Progenitor cell of endocrine pancreas (in vitro differentiated cells): ENCODE data around the gene GRIA3. TPM values are rescaled to one million over a fixed set of nuclear protein-coding genes. Genes with fewer than 3 reads are reported as not detected.

Experiments used
- DNase-seq: peaks from one replicate; pipeline ENCODE4 v3.0.0; 2021; ENCODE audit warnings: low spot score; ENCODE audit not compliant: unreplicated experiment
- H3K27ac Mint-ChIP-seq: 2 replicates; pipeline ENCODE4 v1.8.0; 2021; ENCODE audit warnings: mild to moderate bottlenecking, moderate library complexity, mixed read lengths
- H3K27me3 Mint-ChIP-seq: 2 replicates; pipeline ENCODE4 v1.8.0; 2021; ENCODE audit warnings: mixed read lengths
- H3K36me3 Mint-ChIP-seq: 2 replicates; pipeline ENCODE4 v1.8.0; 2022; ENCODE audit warnings: mixed read lengths; ENCODE audit not compliant: insufficient read depth
- H3K4me1 Mint-ChIP-seq: 2 replicates; pipeline ENCODE4 v1.8.0; 2021; ENCODE audit warnings: low read depth, mixed read lengths
- H3K4me3 Mint-ChIP-seq: 2 replicates; pipeline ENCODE4 v1.8.0; 2021; ENCODE audit warnings: low read depth, mild to moderate bottlenecking, moderate library complexity, mixed read lengths
- H3K9me3 Mint-ChIP-seq: 2 replicates; pipeline ENCODE4 v1.8.0; 2021; ENCODE audit warnings: low read depth, mixed read lengths
- CTCF ChIP-seq: fragments of 200-600 bp; sonication (generic); IDR thresholded peaks from one replicate; pipeline ENCODE4 v1.5.0; 2021; ENCODE audit warnings: antibody characterized with exemption, mild to moderate bottlenecking; ENCODE audit not compliant: unreplicated experiment
- total RNA-seq: library from RNA; stranded (reverse); gene quantifications from 2 replicates; pipeline ENCODE4 v1.2.1, GENCODE V29; 2021

Gene GRIA3
- total RNA-seq, 1 donor from 2014 or later: 2.5 TPM

- no peak overlapping the region for H3K27ac Mint-ChIP-seq
- H3K4me1 Mint-ChIP-seq: peaks cover 14% of the 10 kb centered on the region
- H3K9me3 Mint-ChIP-seq: peaks cover 9% of the 10 kb centered on the region
- TF ChIP-seq CTCF: no peak
- no peak for DNase-seq
- H3K27me3 Mint-ChIP-seq: no peaks in the 10 kb centered on the region
- no peak overlapping the region for H3K4me3 Mint-ChIP-seq
- H3K36me3 Mint-ChIP-seq: no peaks in the 10 kb centered on the region
Measured at GRCh38 chrX:123449335-123449734, 265.3 kb downstream of the GRIA3 start.

GRCh38 chrX:123450222-123450621, 266.1 kb downstream of the GRIA3 start:
- H3K9me3 Mint-ChIP-seq: peaks cover 9% of the 10 kb centered on the region
- peak; percentile 50 for TF ChIP-seq CTCF
- no peak overlapping the region for H3K27ac Mint-ChIP-seq
- no peaks in the 10 kb centered on the region for H3K36me3 Mint-ChIP-seq
- DNase-seq: no peak
- H3K4me3 Mint-ChIP-seq: no peak overlapping the region
- no peaks in the 10 kb centered on the region for H3K27me3 Mint-ChIP-seq
- peaks cover 14% of the 10 kb centered on the region for H3K4me1 Mint-ChIP-seq

GRCh38 chrX:123454712-123455431, 270.8 kb downstream of the GRIA3 start:
- TF ChIP-seq CTCF: no peak
- peaks cover 4% of the 10 kb centered on the region for H3K9me3 Mint-ChIP-seq
- no peaks in the 10 kb centered on the region for H3K27me3 Mint-ChIP-seq
- H3K36me3 Mint-ChIP-seq: no peaks in the 10 kb centered on the region
- no peak for DNase-seq
- no peak overlapping the region for H3K27ac Mint-ChIP-seq
- H3K4me1 Mint-ChIP-seq: peaks cover under 1% of the 10 kb centered on the region
- H3K4me3 Mint-ChIP-seq: no peak overlapping the region

GRCh38 chrX:123455693-123456092, 271.6 kb downstream of the GRIA3 start:
- TF ChIP-seq CTCF: no peak
- H3K36me3 Mint-ChIP-seq: no peaks in the 10 kb centered on the region
- no peaks in the 10 kb centered on the region for H3K27me3 Mint-ChIP-seq
- no peak for DNase-seq
- H3K4me1 Mint-ChIP-seq: no peaks in the 10 kb centered on the region
- H3K9me3 Mint-ChIP-seq: peaks cover 3% of the 10 kb centered on the region
- no peak overlapping the region for H3K4me3 Mint-ChIP-seq
- H3K27ac Mint-ChIP-seq: no peak overlapping the region

GRCh38 chrX:123464709-123465108, 280.6 kb downstream of the GRIA3 start:
- TF ChIP-seq CTCF: no peak
- Mint-ChIP-seq H3K9me3 (peaks cover 36% of the 10 kb centered on the region), H3K27me3 (no peaks in the 10 kb centered on the region), H3K4me1 (peaks cover 2% of the 10 kb centered on the region), H3K36me3 (no peaks in the 10 kb centered on the region), H3K27ac (no peak overlapping the region), H3K4me3 (no peak overlapping the region)
- no peak for DNase-seq
